Mesothelial cell of epicardium (in vitro differentiated cells): ENCODE results near the gene CDC42BPG. TPM values are rescaled to one million over a fixed set of nuclear protein-coding genes. Genes with fewer than 3 reads are reported as not detected.
A peak's percentile ranks its signal among the peaks of the same experiment; 100 is the strongest.

Experiments
- DNase-seq, 2 experiments: peaks; one replicate each; pipeline ENCODE4 v3.0.0; 2021; ENCODE audit warnings: low spot score in 2 of 2; ENCODE audit not compliant: unreplicated experiment in 2 of 2
- H3K27ac Mint-ChIP-seq: 2 replicates; pipeline ENCODE4 v1.8.0; 2021; ENCODE audit warnings: mixed read lengths
- H3K27me3 Mint-ChIP-seq: 2 replicates; pipeline ENCODE4 v1.8.0; 2021; ENCODE audit warnings: low read depth, mixed read lengths
- H3K36me3 Mint-ChIP-seq: 2 replicates; pipeline ENCODE4 v1.8.0; 2021; ENCODE audit warnings: mixed read lengths
- H3K4me1 Mint-ChIP-seq: 2 replicates; pipeline ENCODE4 v1.8.0; 2021; ENCODE audit warnings: mixed read lengths
- H3K4me3 Mint-ChIP-seq: 2 replicates; pipeline ENCODE4 v1.8.0; 2021; ENCODE audit warnings: mild to moderate bottlenecking, moderate library complexity, mixed read lengths
- H3K9me3 Mint-ChIP-seq: 2 replicates; pipeline ENCODE4 v1.8.0; 2021; ENCODE audit warnings: mixed read lengths
- total RNA-seq: library from RNA; stranded (reverse); gene quantifications from 3 replicates; pipeline ENCODE4 v1.2.1, GENCODE V29; 2021
- TF ChIP-seq, protein P1 (sequence below): fragments of 200-600 bp; sonication (generic); IDR thresholded peaks from one replicate; pipeline ENCODE4 v1.5.0; 2021; ENCODE audit warnings: antibody characterized with exemption; ENCODE audit not compliant: unreplicated experiment

CDC42BPG gene
- total RNA-seq, 1 donor from 2014 or later, result 30.1 TPM

DNA sequence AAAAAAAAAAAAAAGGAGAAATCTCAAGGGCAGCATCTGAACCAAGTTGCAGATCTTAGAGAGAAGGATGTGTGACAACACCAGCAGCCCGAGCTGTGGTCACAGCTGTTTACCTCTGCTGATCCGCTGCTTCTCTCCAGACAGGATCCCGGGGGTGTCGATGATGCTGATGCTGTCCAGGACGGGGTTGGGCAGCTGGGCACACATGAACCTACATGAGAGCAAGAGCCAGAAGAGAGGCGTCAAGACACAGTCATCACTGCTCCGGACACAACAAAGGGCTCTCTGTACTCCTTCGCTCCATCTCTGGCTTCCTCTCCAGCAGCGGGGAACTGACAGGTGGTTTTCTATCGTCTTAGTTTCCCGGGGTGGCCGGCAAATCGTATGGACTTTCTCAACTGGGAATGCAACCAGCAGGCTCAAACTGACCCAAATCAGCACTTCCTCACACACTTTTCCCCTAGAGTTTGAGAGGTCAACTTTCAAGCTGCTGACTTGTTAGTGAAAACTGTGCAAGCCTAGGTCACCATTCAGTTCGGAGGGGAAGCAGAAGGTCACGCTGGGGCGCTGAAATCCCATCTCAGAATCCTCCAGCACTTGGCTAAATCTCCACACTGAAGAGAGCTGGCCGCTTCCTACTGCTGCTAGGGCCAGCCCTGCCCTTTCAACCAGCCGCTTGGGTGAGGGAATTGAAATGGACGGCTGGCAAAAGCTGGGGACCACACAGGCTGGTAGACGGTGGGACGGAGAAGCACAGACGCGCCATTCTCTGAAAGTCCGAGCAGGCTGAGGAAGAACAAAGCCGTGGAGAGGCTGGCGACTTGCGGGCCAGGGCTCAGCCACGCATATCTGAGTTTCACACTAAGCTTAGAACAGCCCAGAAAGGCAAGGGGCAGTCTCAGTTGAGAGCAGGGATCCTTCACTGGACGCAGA lies 30.1 kb upstream of the CDC42BPG start:
- Mint-ChIP-seq H3K9me3 (no peaks in the 10 kb centered on the region), H3K36me3 (peaks cover 9% of the 10 kb centered on the region), H3K27ac (peak overlapping the region; percentile 99), H3K27me3 (no peaks in the 10 kb centered on the region), H3K4me1 (peaks cover 52% of the 10 kb centered on the region), H3K4me3 (peak overlapping the region; percentile 8)
- DNase-seq, result no peak
- TF ChIP-seq, protein P1, sequence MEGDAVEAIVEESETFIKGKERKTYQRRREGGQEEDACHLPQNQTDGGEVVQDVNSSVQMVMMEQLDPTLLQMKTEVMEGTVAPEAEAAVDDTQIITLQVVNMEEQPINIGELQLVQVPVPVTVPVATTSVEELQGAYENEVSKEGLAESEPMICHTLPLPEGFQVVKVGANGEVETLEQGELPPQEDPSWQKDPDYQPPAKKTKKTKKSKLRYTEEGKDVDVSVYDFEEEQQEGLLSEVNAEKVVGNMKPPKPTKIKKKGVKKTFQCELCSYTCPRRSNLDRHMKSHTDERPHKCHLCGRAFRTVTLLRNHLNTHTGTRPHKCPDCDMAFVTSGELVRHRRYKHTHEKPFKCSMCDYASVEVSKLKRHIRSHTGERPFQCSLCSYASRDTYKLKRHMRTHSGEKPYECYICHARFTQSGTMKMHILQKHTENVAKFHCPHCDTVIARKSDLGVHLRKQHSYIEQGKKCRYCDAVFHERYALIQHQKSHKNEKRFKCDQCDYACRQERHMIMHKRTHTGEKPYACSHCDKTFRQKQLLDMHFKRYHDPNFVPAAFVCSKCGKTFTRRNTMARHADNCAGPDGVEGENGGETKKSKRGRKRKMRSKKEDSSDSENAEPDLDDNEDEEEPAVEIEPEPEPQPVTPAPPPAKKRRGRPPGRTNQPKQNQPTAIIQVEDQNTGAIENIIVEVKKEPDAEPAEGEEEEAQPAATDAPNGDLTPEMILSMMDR, result no peak

DNA sequence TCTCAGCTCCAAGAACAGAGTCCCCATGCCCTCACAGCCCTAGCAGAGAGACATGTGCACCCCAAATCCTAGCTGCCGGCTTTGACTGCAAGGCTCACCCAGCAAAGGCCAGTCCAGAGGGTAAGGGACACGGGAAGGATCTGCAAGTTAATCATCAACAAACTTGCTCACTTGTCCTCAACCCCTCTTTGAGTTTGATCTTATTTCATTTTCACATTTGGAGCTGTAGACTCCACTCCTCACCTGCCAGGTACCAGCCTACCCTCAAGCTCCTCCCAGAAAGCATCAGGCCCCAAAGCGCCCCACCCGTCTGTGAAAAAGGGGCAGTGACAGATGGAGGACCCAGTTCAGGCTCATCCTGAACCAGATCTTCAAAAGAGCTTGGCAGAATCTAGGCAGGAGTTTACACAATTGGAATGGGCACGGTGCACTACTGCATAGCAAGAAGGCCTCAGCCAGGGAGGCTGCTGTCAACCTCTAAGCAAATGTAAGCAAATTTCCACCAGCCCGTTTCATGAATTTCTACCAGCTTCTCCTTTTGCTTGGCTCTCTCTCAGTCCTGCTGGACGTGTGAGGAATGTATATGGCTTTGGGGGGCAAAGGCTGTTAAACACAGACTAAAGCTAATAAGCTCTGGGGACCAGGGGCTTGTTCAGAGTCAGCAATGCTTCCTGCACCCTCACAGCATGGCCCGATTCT lies 28.5 kb upstream of the CDC42BPG start:
- Mint-ChIP-seq H3K27ac (no peak overlapping the region), H3K36me3 (peaks cover 9% of the 10 kb centered on the region), H3K27me3 (no peaks in the 10 kb centered on the region), H3K4me3 (no peak overlapping the region), H3K9me3 (no peaks in the 10 kb centered on the region), H3K4me1 (peaks cover 55% of the 10 kb centered on the region)
- no peak for DNase-seq
- TF ChIP-seq, protein P1, result no peak

DNA sequence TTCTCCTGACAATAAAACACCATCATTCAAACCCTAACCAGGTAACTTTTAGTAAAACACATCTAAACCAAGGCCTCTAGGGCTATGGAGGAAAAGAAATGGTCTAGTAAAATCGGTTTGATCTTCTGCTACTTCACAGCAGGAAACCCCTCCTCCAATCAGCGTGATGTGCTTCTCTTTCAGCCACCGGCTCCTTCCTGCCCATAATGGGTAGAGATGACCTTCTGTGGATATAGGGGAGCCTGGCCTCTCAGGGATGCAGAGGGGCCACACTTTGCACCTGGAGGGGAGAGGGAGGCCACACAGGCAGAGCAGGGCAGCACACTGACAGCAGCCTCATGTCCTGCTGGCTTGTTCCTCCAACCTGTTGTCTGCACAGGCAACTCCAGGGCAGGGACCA lies 27.0 kb upstream of the CDC42BPG start:
- Mint-ChIP-seq H3K27me3 (no peaks in the 10 kb centered on the region), H3K4me1 (peaks cover 49% of the 10 kb centered on the region), H3K27ac (peak overlapping the region; percentile 73), H3K9me3 (no peaks in the 10 kb centered on the region), H3K36me3 (peaks cover 12% of the 10 kb centered on the region), H3K4me3 (no peak overlapping the region)
- no peak for DNase-seq
- TF ChIP-seq, protein P1, result no peak

DNA sequence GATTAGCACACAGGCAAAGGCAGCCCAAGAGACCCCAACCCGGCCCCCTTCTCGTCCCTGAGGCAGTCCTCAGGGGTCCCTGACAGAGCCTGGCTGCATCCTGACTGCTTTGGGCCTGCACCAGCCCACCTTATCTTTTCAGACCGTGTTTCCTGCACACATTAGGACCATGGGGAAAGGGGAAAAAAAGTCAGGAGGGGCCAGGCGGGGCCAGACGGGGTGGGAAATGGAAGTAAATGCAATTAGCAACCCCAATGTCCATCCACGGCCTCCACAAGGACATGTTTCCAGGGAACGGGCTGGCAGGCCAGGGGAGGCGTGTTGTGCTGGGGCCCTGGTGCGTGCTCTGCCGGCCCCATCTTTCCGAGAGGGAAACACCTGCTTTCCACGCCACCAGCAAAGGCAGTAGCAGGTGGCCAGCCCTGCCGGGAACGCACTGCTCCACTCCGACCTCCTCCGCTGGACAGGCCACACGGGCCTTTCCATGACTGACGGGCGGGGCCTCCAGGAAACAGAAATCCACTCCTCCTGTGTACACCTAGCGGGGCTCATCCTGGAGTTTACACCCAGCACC lies 26.5 kb upstream of the CDC42BPG start:
- Mint-ChIP-seq H3K36me3 (peaks cover 15% of the 10 kb centered on the region), H3K9me3 (no peaks in the 10 kb centered on the region), H3K4me3 (no peak overlapping the region), H3K4me1 (peaks cover 44% of the 10 kb centered on the region), H3K27me3 (no peaks in the 10 kb centered on the region), H3K27ac (peak overlapping the region; percentile 76)
- DNase-seq, result no peak
- TF ChIP-seq, protein P1, result no peak

DNA sequence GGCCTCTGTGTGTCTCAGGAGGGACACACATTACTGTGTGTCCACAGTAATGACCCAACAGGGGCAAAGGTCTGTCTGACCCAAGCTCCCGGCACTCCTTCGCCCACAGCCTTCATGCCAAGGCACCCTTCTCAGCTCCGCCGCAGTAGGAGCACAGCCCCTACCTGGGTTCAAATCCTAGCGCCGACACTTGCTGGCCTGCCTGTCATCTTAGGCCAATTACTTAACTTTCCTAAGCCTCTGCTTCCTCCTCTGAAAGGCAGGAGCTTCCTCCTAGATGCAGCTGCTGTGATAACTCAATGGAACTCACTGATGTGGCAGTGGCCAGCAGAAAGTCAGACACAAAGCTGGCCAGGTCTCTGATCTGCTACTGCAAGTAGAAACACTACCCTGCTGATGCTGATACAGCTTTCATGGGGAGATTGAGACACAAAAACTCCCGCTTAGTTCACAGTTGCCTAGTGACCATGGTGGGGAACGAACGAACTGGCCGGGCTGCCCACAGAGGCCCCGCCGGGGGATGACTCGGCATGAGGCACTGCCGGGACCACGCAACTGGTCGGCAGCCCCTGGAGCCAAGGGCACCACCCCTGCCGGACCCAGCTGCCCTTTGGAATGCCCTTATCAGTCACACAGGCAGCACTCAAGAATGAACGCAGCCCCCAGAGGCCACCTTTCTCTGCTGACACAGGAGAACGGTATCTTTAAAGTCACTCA lies 25.9 kb upstream of the CDC42BPG start:
- no peaks in the 10 kb centered on the region for H3K27me3 Mint-ChIP-seq
- peaks cover 4% of the 10 kb centered on the region for H3K9me3 Mint-ChIP-seq
- H3K36me3 Mint-ChIP-seq, result peaks cover 20% of the 10 kb centered on the region
- DNase-seq, result no peak
- TF ChIP-seq, protein P1, result no peak
- no peak overlapping the region for H3K4me3 Mint-ChIP-seq
- peaks cover 43% of the 10 kb centered on the region for H3K4me1 Mint-ChIP-seq
- peak overlapping the region; percentile 76 for H3K27ac Mint-ChIP-seq
